GM19372 (cell line): ENCODE data around the gene SLC16A8.
"Not testable (repeated sequence)": the region's sequence is repeated elsewhere in the genome, so short reads cannot be mapped to it uniquely, and the experiment has no call there.

Experiments used
- ATAC-seq: cut with Tn5 transposase; IDR thresholded peaks from one replicate; pipeline ENCODE4 v1.9.1; 2021; ENCODE audit warnings: mild to moderate bottlenecking, low read depth, moderate library complexity; ENCODE audit not compliant: unreplicated experiment

The SLC16A8 gene

DNA sequence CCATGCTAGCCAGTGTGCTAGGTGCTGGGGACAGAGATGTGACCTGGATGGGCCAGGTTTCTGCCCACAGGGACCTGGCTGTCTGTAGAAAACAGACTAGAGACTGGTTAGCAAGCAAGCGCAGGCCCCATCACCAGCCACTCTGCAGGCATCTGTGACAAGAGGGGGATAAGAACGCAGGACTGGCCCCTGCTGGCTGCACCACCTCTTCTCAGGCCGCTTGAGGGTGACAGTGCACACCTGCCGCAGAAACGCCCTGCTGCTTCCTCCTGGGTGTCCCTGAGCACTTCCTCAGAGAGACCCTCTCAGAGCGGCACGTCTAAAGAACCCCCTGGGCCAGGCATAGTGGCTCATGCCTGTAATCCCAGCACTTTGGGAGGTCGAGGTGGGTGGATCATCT lies 32.7 kb downstream of the SLC16A8 start:
- no peak for ATAC-seq

DNA sequence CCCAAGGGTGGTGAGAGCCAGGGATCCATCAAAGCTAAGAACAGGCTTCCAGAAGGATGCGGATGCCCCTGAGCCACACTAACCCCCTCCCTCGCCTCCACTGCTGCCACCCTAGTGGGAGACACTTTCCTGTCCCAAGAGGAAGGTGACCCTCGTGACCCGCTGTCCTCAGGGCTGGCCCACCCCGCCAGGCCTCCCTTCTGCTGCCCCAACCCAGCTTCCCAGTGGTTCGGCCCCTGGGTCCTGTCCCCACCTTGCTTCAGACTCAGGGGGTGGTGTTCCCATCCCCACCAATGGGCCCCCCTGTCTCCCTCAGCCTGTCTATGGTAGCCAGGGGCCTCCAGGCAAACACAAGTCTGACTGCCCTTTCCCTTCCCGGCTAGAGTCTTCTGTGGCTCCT lies 33.3 kb downstream of the SLC16A8 start:
- no peak for ATAC-seq

DNA sequence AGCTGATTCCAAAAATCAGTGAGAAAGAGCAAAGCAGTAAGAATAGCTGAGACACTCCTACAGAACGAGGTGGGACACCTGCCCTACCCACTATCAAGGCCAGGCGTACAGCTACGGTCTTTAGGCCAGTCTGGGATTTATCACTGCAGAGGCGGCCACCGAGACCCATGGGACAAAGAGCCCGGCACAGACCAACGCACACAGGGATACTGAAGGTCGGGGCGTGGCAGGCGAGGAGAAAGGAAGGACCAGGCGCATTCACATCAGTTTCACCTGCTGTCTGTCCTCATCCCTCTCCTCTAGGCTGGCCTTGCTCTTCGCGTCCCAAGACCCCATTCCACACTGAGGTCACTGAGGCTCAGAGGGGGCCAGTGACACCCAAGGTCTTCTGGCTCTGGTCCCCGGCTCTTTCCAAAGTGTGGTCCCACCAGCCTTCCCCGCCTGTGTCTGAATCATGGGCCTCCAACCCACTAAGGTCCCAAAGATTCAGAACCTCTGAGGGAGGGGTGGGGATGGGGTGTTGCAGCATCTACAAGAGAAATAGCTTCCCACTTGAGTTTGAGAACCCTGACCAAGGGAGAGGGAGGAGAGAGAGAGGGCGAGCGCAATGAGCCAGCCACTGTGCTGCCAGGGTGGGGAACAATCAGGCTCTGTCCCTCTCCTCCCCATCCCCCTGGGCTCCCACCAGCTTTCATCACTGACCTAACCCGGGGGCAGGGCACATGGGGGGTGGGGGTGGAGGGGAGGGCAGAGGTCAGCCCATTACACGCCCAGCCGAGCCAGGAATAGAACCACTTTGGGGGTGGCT lies 34.0 kb downstream of the SLC16A8 start:
- no peak for ATAC-seq

DNA sequence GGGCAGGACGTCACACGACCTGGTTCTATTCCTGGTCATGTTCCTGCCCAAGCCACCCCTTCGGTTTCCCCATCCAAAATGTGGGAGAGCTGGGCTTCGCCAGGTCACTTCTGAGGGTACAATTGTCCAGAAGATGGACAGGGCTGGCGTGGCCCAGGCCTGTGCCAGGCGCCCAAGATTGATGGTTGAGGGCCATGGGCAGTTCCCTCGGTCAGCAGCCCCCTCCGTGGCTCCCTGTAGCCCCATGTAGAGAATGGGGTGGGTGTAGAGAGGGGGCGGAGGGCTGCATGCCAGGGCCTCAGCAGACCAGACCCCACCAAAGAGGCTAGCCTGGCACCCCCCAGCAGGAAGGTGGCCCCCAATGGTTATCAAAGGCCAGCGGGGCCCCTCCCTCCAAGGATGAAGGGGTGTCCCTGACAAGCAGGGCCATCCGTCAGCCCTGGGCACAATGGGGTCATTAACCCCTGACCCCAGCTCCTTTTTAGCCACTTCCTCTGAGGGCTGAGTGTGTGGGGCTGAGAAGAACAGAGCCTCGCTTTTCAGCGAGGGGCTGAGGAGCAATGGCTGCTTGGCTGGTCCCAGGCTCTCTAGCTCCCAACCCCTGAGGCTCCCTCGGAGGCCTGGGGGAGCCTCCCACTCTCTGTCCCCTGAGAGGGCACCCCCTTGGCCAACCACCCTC lies 37.8 kb downstream of the SLC16A8 start:
- ATAC-seq, result no peak

DNA sequence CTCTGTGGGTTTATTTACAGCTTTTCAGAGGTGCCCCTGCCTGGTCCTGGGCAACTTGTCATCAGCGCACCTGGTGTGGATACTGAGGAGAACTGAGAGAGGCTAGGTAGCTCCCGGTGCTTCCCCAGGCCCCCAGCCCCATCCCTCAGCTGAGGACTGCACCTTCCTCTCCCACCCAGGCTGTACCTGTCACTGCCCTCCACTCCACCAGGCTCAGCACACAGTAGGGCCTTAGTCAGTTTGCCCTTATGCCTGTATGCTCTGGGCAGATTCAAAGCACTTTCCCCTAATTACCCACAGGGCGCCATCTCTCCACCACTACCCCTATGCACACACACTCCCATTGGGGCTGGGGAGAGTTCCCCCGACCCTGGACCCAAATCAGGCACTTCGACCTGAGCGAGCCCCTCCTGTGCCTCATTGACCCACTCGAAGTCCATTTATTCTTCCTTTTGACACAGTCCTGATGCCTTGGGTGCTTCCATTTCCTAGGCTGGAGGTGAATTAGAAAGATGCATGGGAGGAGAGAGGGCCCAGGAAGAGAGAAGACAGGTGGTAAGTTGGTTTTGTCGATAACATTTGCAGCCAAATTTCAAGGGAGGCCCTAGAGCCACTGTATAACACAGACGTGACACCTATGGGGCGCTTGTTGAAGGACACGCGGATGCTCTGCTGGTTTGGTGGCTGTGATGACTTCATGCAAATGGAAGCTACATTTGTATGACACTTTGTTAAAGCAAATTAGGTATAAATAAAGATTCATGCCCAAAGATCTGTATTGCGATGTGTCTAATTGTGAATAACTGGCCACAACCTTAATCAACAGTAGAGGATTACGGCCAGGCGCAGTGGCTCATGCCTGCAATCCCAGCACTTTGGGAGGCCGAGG lies 40.6 kb downstream of the SLC16A8 start:
- no peak for ATAC-seq

DNA sequence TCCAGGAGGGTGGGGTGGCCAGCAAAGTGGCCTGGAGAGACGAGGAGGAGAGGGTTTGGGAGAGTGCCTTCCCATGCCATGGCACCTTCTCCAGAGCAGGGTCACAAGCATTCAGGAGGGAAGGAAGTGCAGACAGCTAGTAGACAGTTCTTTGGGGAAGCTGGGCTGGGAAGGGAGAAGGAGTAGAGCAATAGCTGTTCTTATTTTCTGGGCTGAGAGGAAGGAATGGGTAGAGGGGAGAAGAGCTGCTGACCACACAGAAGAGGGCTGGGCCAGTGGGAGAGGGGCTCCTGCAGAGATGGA lies 41.5 kb downstream of the SLC16A8 start:
- ATAC-seq, result no peak

DNA sequence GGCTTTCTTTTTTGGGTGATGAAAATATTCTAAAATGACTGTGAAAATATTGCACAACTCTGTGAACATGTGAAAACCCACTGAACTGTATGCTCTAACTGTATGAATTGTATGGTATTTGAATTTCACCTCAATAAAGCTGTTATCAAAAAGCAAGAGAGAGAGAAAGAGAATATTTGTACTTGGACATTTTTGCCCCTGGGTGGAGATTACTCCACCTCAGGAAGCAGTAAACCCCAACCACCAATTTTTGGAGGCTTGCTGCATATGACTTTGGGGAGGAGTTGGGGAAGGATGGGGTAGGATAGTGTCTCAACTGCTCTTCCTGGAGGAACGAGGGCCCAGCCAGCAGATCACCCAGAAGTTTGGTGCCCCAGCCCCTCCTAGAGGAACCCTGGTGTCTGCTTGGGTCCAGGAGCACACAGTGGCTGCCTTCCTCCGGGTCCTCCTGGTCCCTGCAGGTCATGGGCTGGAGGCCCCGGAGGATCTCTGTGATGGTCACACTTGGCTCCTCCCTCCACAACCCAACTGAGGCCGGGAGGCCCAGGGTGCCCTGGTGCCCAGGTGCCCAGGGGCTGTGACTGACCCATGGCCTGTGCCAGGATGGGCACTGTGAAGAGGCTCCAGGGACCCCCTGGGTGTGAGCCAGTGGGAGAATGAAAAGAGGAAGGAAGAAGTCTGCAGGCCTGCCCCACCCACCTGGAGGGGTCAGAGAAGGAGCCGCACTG lies 42.1 kb downstream of the SLC16A8 start:
- ATAC-seq, result no peak

DNA sequence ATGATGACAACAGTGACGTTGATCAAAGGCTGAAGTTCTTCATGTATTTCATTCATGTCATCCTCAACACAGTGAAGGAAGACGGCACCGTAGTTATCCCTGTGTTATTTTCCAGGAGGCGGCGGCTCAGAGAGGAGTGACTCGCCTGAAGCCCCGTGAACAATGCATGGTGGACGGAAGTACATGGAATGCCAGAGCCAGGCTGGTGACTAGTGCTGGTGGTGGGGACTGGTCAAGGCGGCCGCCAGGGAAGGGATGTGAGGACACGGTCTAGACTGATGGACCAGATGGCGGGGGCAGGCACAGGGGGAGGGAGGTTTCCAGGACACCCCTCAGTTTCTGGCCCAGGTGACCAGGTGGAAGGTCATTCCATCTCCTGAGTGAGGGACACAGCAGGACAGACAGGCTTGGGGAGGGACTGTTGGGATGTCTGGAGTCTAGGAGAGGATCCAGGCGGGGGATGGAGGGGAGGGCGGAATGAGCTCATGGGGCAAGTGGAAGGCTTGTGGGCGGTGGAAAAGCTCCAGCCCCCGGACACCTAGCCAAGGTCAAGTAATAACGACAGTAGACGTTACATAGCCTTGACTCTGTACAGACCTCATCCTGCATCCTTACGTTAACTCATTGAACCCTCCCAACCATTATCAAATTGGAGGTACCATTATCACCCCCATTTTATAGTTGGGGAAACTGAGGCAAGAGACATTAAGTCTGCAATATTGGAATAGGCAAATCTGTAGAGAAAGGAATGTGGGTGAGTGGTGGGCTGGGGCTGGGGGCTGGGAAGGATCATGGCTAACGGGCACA lies 42.8 kb downstream of the SLC16A8 start:
- no peak for ATAC-seq

DNA sequence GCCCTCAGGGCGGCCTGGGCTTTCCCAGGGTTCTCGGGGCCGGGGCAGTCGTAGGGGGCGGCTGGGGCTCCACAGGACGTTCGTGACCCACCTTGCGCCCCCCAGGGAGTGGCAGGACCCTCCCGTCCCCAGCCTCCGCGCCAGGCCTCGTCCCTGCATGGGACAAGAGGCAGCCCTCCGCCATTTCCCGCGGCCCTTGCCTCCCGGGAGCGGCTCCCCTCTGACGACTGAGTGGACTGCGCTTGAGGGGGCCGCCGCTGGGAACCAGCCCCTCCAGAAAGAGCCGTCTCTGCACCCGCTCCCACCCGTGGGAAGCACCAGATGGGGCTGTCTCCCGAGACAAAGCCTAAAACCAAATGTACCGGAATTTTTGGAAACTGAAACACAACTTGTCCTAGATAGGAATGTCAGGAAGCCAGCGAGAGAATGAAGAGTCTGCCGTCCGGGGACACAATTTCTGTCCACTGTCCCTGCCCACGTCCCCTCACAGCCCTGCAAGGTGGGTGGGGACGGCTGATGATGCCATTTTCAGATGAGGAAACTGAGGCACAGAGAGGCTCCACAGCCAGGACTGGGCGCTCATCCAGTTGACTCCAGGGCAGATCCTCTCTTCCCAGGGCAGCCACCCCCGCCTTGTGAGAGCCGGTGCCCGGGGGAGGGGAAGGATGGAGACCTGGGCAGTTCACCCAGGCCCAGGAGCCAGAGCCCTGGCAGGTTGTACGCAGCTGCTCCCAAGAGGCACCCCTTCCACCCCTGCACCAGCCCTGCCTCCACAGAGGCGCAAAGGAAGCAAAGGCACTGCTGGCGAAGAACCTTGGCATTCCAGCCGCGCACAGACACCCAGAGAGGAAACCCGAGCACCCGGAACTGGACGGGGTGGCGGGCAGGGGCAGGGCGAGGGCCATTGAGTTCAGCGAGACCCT lies 44.8 kb downstream of the SLC16A8 start:
- ATAC-seq, result no peak

DNA sequence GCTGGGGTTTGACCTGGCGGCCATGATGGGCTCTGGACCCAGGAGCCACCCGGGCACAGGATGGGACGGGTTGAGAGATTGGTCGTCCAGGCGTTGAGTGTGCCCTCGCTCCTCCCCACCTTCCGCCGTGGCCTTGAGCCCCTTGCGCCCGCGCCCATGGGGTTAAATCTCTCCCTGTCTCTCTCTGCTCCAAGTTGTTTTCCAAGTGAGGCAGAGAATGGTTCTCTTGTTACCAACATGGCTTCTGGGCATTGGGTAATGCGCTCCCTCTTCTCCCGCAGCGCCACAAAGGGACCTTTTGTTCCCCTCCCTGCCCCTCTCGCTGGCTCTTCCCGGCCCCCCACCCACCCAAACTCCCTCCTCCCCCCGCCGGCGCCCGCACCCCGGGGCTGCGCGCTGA lies 45.6 kb downstream of the SLC16A8 start:
- no peak for ATAC-seq

DNA sequence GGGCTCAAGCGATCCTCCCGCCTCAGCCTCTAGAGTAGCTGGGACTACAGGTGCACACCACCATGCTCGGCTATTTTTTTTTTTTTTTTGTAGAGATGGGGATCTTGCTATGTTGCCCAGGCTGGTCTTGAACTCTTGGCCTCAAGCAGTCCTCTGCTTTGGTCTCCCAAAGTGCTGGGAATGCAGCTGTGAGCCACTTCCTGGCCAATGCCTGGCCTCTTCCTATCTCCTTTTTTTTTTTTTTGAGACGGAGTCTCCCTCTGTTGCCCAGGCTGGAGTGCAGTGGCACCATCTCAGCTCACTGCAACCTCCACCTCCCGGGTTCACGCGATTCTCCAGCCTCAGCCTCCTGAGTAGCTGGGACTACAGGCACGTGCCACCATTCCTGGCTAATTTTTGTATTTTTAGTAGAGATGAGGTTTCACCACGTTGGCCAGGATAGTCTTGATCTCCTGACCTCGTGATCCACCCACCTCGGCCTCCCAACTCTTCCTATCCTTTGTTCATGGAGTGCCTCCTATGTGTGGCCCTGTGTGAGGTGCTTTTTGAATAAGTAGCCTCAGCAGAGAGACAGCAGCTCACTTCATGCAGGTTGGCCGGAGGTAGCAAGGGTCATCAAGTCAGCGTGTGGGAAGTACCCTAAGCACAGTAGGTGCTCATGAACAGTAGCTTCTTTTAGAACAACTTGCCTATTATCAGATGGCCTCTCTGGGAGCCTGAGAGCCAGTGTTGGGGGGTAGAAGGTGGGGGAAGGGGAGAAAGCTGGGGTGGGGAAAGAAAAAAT lies 46.4 kb downstream of the SLC16A8 start:
- not testable (repeated sequence) for ATAC-seq

DNA sequence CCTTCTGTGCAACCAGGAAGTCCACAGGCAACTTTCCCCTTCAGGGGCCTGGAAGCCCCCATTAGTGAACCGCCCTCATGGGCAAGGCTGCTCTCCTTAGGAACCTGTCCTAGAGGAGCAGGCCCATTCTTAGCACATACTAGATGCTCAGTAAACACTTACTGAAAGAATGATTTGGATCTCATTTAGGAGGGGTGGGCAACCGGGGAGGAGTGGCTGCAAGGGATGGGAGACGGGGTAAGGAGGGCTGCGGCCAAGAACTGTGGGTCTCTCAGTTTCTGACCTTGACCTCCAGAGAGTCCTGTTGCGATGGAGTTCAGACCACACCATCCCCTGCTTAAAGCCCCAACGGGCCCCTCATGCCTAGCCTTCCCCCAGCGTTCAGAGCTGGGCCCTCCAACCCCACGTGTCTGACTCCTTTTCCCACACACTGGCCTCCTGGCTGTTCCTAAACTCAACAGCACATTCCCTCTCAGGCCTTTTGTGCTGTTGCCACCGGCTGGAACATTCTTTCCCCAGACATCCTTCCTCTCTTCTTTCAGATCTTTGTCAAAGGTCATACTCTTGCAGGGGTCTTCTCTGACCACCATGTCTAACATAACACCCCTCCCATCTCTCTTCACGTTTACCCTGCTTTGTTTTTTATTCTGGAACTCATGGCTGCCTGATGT lies 47.5 kb downstream of the SLC16A8 start:
- ATAC-seq, result no peak

DNA sequence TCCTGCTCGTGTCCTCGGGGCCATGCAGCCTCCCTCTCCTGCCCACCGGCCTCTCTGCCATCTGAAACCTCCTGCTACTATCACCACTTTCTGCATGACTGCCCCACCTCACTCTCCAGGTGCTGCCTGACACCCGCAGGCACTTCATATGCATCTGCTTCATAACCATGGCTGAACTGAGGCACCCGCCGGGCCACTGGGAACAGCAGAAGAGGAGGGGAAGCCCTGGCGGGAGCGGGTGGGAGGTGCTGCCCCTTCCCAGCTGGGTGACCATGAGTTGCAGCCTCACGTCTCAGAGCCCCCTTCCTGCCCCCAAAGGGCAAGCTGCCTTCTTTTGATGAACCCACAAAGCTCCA lies 48.5 kb downstream of the SLC16A8 start:
- ATAC-seq, result no peak

DNA sequence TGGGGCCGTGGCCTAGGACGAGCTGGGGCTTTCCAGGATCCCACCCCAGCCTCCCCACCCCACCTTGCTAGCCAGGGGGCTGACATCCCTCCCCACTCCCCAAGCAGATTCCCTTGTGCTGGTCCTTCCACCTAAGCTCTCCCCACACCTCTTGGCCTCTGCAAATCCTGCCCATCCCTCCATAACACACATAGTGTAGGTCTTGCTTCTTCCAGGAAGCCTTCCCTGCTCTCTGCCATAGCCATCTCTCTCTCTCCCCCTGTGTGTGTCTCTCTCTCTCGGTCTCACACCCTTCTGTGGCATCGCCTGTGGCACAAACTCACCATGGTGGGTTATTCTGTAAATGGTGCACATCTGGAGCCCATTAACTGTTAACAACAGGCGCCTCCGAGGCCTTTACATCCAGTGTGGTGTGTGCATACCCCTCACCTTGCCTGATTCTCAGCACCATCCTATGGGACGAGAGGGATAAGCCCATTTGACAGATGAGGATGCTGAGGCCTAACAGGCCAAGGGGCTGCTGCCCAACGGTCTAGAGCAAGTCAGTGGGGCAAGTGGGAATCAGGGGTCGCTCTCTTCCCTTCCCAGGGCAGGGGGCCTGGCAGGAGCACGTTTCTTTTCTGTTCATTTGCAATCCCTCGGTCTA lies 49.0 kb downstream of the SLC16A8 start:
- no peak for ATAC-seq

DNA sequence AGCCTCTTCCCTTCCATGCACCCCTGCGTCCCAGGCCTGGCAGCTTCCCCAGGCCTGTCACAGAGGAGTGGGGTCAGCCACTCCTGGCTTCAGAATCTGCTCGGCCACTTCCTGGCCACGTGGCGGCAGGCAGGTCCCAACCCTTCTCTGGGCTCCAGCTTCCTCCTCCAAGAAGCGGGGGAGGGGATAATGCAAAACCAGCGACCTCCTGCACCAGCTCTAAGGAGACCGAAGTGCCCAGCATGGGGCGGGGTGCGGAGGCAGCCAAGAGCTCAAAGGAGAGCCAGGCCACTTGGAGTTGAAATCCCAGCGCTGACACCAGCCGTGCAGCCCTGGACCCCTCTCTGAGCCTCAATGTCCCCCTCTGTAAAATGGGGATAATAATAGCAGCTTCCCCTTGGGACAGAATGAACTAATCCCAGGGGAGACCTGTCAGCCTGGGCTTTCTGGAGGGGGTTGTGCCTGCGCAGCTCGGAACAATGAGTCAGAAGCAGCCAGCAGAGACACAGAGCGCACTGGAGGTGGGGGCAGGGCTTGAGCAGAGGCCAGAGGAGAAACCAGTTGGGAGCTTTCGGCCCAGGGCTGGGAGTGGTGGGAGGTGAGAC lies 49.6 kb downstream of the SLC16A8 start:
- ATAC-seq, result no peak

DNA sequence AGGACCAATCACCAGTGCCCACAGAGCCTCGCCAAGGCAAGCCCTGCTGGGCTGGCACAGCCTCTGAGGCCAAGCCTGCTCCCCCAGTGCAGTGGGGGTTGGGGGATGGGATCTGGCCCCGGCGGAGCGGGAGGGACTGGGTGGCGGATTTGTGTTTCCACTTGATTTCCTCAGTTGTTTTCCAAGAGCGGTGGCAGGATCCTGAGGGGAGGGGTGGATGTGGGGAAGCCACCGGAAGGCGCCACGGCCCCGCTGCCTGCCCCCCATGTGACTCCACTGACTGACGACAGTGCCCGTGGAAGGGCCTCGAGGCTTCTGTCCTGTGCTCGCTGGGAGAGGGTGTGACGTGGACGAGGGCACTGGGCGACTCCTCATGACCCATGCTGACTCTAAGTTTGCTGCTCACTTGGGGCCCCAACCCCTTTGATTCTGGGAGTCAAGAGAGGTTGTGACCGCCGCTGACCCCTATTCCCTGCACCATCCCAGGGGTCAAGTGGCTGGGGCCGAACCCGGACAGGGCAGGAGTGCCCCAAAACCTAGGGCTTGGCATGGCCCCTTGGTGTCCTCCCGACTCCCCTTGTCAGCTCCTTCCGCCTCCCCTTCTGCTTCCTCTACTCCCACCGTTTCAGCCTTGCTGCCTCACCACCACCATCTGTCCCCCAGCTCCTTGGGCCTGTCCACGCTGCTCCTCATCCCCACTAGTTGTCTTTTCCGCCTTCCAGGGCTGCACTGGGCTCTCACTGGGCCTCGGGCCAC lies 50.3 kb downstream of the SLC16A8 start:
- no peak for ATAC-seq
